ENCODE measurements around the gene LRSAM1. TPM values are rescaled to one million over a fixed set of nuclear protein-coding genes. Genes with fewer than 3 reads are reported as not detected.

Gene LRSAM1
- total RNA-seq, 1 donor from 2014 or later = 23.7 TPM

Small RNA genes within 50 kb of the gene (small RNA-seq; reads per million reads assigned to genes)
- gene RF00019 (not detected), gene SNORA65 (69.8 reads per million, percentile 96 among the genes with 10 or more reads in this experiment)

Other genes starting within 250 kb of the LRSAM1 start
- gene GARNL3, start 186.7 kb upstream of the LRSAM1 start, total RNA-seq = 76.4 TPM
- gene SLC2A8, start 54.3 kb upstream of the LRSAM1 start, total RNA-seq = 9.2 TPM
- gene ZNF79, start 27.1 kb upstream of the LRSAM1 start, total RNA-seq = 12.8 TPM
- gene RPL12, start 104 bp upstream of the LRSAM1 start, total RNA-seq = 798 TPM
- 78.5 TPM for gene STXBP1, start 160.8 kb downstream of the LRSAM1 start, total RNA-seq

All from occipital lobe (tissue), 2 donors.